NB4 (cell line): ENCODE results near the gene ZNF737.
"Not testable (repeated sequence)": the region's sequence is repeated elsewhere in the genome, so short reads cannot be mapped to it uniquely, and the experiment has no call there.

Experiments
- DNase-seq: peaks from one replicate; pipeline ENCODE4 v3.0.0; 2010; ENCODE audit warnings: low read depth
- H3K4me3 ChIP-seq: one replicate; pipeline ENCODE4 v1.5.1; 2011; ENCODE audit warnings: mild to moderate bottlenecking, low read depth, low read length, moderate library complexity
- CTCF ChIP-seq: IDR thresholded peaks from one replicate; pipeline ENCODE4 v1.5.1; 2012; ENCODE audit warnings: low read depth, low read length
- MAX ChIP-seq: IDR thresholded peaks from 2 replicates; pipeline ENCODE4 v1.6.1; 2011; ENCODE audit warnings: low read depth, low read length
- MYC ChIP-seq: IDR thresholded peaks from 2 replicates; pipeline ENCODE4 v1.6.1; 2011; ENCODE audit warnings: low read depth, low read length
- POLR2A ChIP-seq: IDR thresholded peaks from 2 replicates; pipeline ENCODE4 v1.6.1; 2011; ENCODE audit warnings: mild to moderate bottlenecking; ENCODE audit not compliant: insufficient read length; ENCODE audit errors: extremely low read depth

ZNF737 gene

GRCh38 chr19:20558011-20558410 lies 7.6 kb downstream of the ZNF737 start:
- no peak for TF ChIP-seq CTCF
- TF ChIP-seq POLR2A: no peak
- no peak for TF ChIP-seq MAX
- TF ChIP-seq MYC: no peak
- H3K4me3 ChIP-seq: no peak overlapping the region
- peak; percentile 9 for DNase-seq

GRCh38 chr19:20544667-20545333 lies 20.8 kb downstream of the ZNF737 start:
- not testable (repeated sequence) for H3K4me3 ChIP-seq
- peak; percentile 2 for DNase-seq

- not testable (repeated sequence) for DNase-seq
Measured at GRCh38 chr19:20530303-20530702, 35.3 kb downstream of the ZNF737 start.

GRCh38 chr19:20513189-20513904 lies 52.2 kb downstream of the ZNF737 start:
- H3K4me3 ChIP-seq: no peak overlapping the region
- TF ChIP-seq CTCF: no peak
- TF ChIP-seq MAX: no peak
- TF ChIP-seq POLR2A: no peak
- TF ChIP-seq MYC: no peak
- no peak for DNase-seq

More at GRCh38 chr19:20530303-20530702, 35.3 kb downstream of the ZNF737 start:
- not testable (repeated sequence) for H3K4me3 ChIP-seq

GRCh38 chr19:20503476-20503875 lies 62.1 kb downstream of the ZNF737 start:
- no peak overlapping the region for H3K4me3 ChIP-seq
- no peak for DNase-seq

More at GRCh38 chr19:20503476-20503875, 62.1 kb downstream of the ZNF737 start:
- TF ChIP-seq MYC: no peak
- no peak for TF ChIP-seq MAX
- TF ChIP-seq CTCF: no peak
- TF ChIP-seq POLR2A: no peak
